H9 (cell line): ENCODE measurements around the gene LAMC2. TPM values are rescaled to one million over a fixed set of nuclear protein-coding genes. Genes with fewer than 3 reads are reported as not detected.

Source experiments
- DNase-seq: peaks from one replicate; pipeline ENCODE4 v3.0.0-alpha.2; 2017
- H2AFZ ChIP-seq: one replicate; pipeline ENCODE4 v1.6.1; 2013; ENCODE audit warnings: mild to moderate bottlenecking, low read length, control low read depth, moderate library complexity
- H2AK5ac ChIP-seq: 2 replicates; pipeline ENCODE4 v1.6.1; 2013; ENCODE audit warnings: low read length, control low read depth, mixed read lengths; ENCODE audit not compliant: insufficient read length
- H2BK120ac ChIP-seq: one replicate; pipeline ENCODE4 v1.6.1; 2013; ENCODE audit warnings: low read depth, mild to moderate bottlenecking, low read length, control low read depth, inconsistent platforms; ENCODE audit not compliant: poor library complexity, severe bottlenecking
- H2BK12ac ChIP-seq: 2 replicates; pipeline ENCODE4 v1.6.1; 2013; ENCODE audit warnings: low read length, control low read depth, mixed read lengths, low read depth; ENCODE audit not compliant: insufficient read length
- H2BK15ac ChIP-seq: 2 replicates; pipeline ENCODE4 v1.6.1; 2013; ENCODE audit warnings: low read depth, low read length, control low read depth
- H2BK20ac ChIP-seq: one replicate; pipeline ENCODE4 v1.6.1; 2013; ENCODE audit warnings: low read depth, mild to moderate bottlenecking, low read length, control low read depth, inconsistent platforms; ENCODE audit not compliant: poor library complexity, severe bottlenecking
- H2BK5ac ChIP-seq: 2 replicates; pipeline ENCODE4 v1.6.1; 2013; ENCODE audit warnings: low read length, control low read depth, mixed read lengths; ENCODE audit not compliant: insufficient read length
- H3K14ac ChIP-seq: 2 replicates; pipeline ENCODE4 v1.6.1; 2013; ENCODE audit warnings: low read length, control low read depth; ENCODE audit not compliant: insufficient read depth
- H3K18ac ChIP-seq: 2 replicates; pipeline ENCODE4 v1.6.1; 2013; ENCODE audit warnings: low read depth, mild to moderate bottlenecking, mixed read lengths, low read length, control low read depth; ENCODE audit not compliant: insufficient read length
- H3K23ac ChIP-seq: 2 replicates; pipeline ENCODE4 v1.6.1; 2013; ENCODE audit warnings: low read length, control low read depth, mixed read lengths, low read depth; ENCODE audit not compliant: insufficient read length
- H3K23me2 ChIP-seq: 2 replicates; pipeline ENCODE4 v1.6.1; 2013; ENCODE audit warnings: low read depth, mild to moderate bottlenecking, mixed read lengths, low read length, control low read depth; ENCODE audit not compliant: insufficient read length, poor library complexity, severe bottlenecking
- H3K27ac ChIP-seq: 2 replicates; pipeline ENCODE4 v1.5.1; 2013; ENCODE audit warnings: low read length, control low read depth, mixed read lengths, low read depth; ENCODE audit not compliant: insufficient read length
- H3K27me3 ChIP-seq: 2 replicates; pipeline ENCODE4 v1.6.1; 2013; ENCODE audit warnings: low read length, control low read depth, inconsistent platforms; ENCODE audit not compliant: insufficient read depth
- H3K4ac ChIP-seq: 2 replicates; pipeline ENCODE4 v1.6.1; 2013; ENCODE audit warnings: low read depth, mild to moderate bottlenecking, control low read depth, inconsistent platforms, low read length, moderate library complexity
- H3K4me1 ChIP-seq: 2 replicates; pipeline ENCODE4 v1.6.1; 2013; ENCODE audit warnings: low read length, control low read depth, inconsistent platforms; ENCODE audit not compliant: insufficient read depth
- H3K4me2 ChIP-seq: 2 replicates; pipeline ENCODE4 v1.6.1; 2013; ENCODE audit warnings: low read length, control low read depth, mixed read lengths; ENCODE audit not compliant: insufficient read length, insufficient read depth
- H3K56ac ChIP-seq: 2 replicates; pipeline ENCODE4 v1.6.1; 2013; ENCODE audit warnings: low read depth, mild to moderate bottlenecking, mixed read lengths, low read length, control low read depth; ENCODE audit not compliant: insufficient read length
- H3K79me1 ChIP-seq: 2 replicates; pipeline ENCODE4 v1.6.1; 2013; ENCODE audit warnings: low read depth, mild to moderate bottlenecking, moderate library complexity, low read length, control low read depth, inconsistent platforms; ENCODE audit not compliant: insufficient read depth, poor library complexity, severe bottlenecking
- H3K79me2 ChIP-seq: 2 replicates; pipeline ENCODE4 v1.6.1; 2013; ENCODE audit warnings: low read length, control low read depth, inconsistent platforms; ENCODE audit not compliant: insufficient read depth
- H3K9ac ChIP-seq: 2 replicates; pipeline ENCODE4 v1.6.1; 2013; ENCODE audit warnings: low read length, control low read depth, mixed read lengths; ENCODE audit not compliant: insufficient read length; ENCODE audit errors: extremely low read depth
- H3K9me3 ChIP-seq: one replicate; pipeline ENCODE4 v1.6.1; 2013; ENCODE audit warnings: low read depth, low read length, inconsistent platforms; ENCODE audit not compliant: control insufficient read depth
- H3T11ph ChIP-seq: one replicate; pipeline ENCODE4 v1.6.1; 2013; ENCODE audit warnings: mild to moderate bottlenecking, low read length, control low read depth, inconsistent platforms
- H4K20me1 ChIP-seq: one replicate; pipeline ENCODE4 v1.6.1; 2013; ENCODE audit not compliant: control insufficient read depth, insufficient read length, insufficient read depth
- H4K5ac ChIP-seq: 2 replicates; pipeline ENCODE4 v1.6.1; 2013; ENCODE audit warnings: low read depth, mild to moderate bottlenecking, mixed read lengths, low read length, control low read depth; ENCODE audit not compliant: insufficient read length
- H4K8ac ChIP-seq: replicated peaks from 2 replicates; pipeline ENCODE4 v1.6.1; 2013; ENCODE audit warnings: low read length, control low read depth, mixed read lengths, low read depth; ENCODE audit not compliant: insufficient read length
- H4K91ac ChIP-seq: 2 replicates; pipeline ENCODE4 v1.6.1; 2013; ENCODE audit warnings: low read depth, mild to moderate bottlenecking, moderate library complexity, mixed read lengths, low read length, control low read depth; ENCODE audit not compliant: insufficient read length
- H3K27ac Mint-ChIP-seq, 3 experiments: 2 replicates in 2 of 3; 3 replicates in 1 of 3; pipeline ENCODE4 v1.8.0; 2020 to 2021; ENCODE audit warnings: mixed read lengths in 3 of 3, mild to moderate bottlenecking in 1 of 3, moderate library complexity in 1 of 3
- H3K27me3 Mint-ChIP-seq: 2 replicates; pipeline ENCODE4 v1.8.0; 2021; ENCODE audit warnings: low read depth, mild to moderate bottlenecking, moderate library complexity, mixed read lengths
- H3K36me3 Mint-ChIP-seq, 3 experiments: 2 replicates in 2 of 3; 3 replicates in 1 of 3; pipeline ENCODE4 v1.8.0; 2020 to 2021; ENCODE audit warnings: low read depth in 3 of 3, mixed read lengths in 3 of 3; ENCODE audit not compliant: insufficient read depth in 1 of 3
- H3K4me1 Mint-ChIP-seq, 2 experiments: 2 replicates each; pipeline ENCODE4 v1.8.0; 2020; ENCODE audit warnings: mixed read lengths in 2 of 2
- H3K4me3 Mint-ChIP-seq, 2 experiments: 2 replicates in 1 of 2; 3 replicates in 1 of 2; pipeline ENCODE4 v1.8.0; 2020 to 2021; ENCODE audit warnings: mild to moderate bottlenecking in 2 of 2, mixed read lengths in 2 of 2, moderate library complexity in 1 of 2
- H3K9me3 Mint-ChIP-seq, 2 experiments: 2 replicates in 1 of 2; 3 replicates in 1 of 2; pipeline ENCODE4 v1.8.0; 2020; ENCODE audit warnings: mild to moderate bottlenecking in 2 of 2, mixed read lengths in 2 of 2, moderate library complexity in 1 of 2
- CTCF ChIP-seq: fragments of 200-600 bp; sonication (generic); conservative IDR thresholded peaks from 3 replicates; pipeline ENCODE4 v1.8.0; 2021; ENCODE audit warnings: antibody characterized with exemption, mild to moderate bottlenecking
- WGBS: extraction: QIAGEN DNeasy Blood & Tissue Kit; methylation state at CpG from one replicate; pipeline ENCODE4 v1.1.7; 2013; ENCODE audit warnings: missing lambda C conversion rate, low lambda C conversion rate, mixed read lengths; ENCODE audit not compliant: insufficient read length; ENCODE audit errors: extremely low coverage; 5-methylcytosine and 5-hydroxymethylcytosine counted together
- total RNA-seq: library from RNA; stranded (reverse); gene quantifications from 2 replicates; pipeline ENCODE4 v1.2.1, GENCODE V29; 2021

Gene LAMC2
- total RNA-seq, 1 experiment from 2014 or later: 7.4 TPM

GRCh38 chr1:183178545-183178944 is 7.5 kb upstream of the LAMC2 start:
- Mint-ChIP-seq H3K4me3 (no peak overlapping the region), H3K27ac (no peak overlapping the region), H3K36me3 (no peaks in the 10 kb centered on the region), H3K9me3 (no peaks in the 10 kb centered on the region; a peak in 1 of 5 replicates), H3K4me1 (peaks cover 16 to 20% of the 10 kb centered on the region in 2 experiments), H3K27me3 (no peaks in the 10 kb centered on the region)
- WGBS: no CpG with 5 or more reads among the region's 7 CpGs
- Histone ChIP-seq H3K27ac (no peak overlapping the region), H3K18ac (no peak overlapping the region), H2AK5ac (no peak overlapping the region), H4K20me1 (no peaks in the 10 kb centered on the region), H3K79me2 (no peaks in the 10 kb centered on the region), H2BK15ac (no peak overlapping the region), H3K23me2 (no peaks in the 10 kb centered on the region), H3K23ac (no peak overlapping the region), H3K9me3 (no peaks in the 10 kb centered on the region), H3K27me3 (no peaks in the 10 kb centered on the region), H3K9ac (no peak overlapping the region), H4K91ac (no peak overlapping the region), H2BK5ac (no peak overlapping the region), H4K5ac (no peak overlapping the region), H3K14ac (no peak overlapping the region), H3K56ac (no peak overlapping the region), H2BK20ac (no peak overlapping the region), H2AFZ (no peak overlapping the region), H3K79me1 (no peaks in the 10 kb centered on the region), H3T11ph (no peak overlapping the region), H4K8ac (no peak overlapping the region), H2BK12ac (no peak overlapping the region), H3K4me2 (no peak overlapping the region), H2BK120ac (no peak overlapping the region), H3K4me1 (peaks cover 2% of the 10 kb centered on the region; the same call in 1 of the 2 replicates), H3K4ac (no peak overlapping the region)
- DNase-seq: no peak
- TF ChIP-seq CTCF: no peak
